Medulla oblongata (tissue), 1 donor: ENCODE measurements around the gene MAGEA12.
"Not testable (repeated sequence)": the region's sequence is repeated elsewhere in the genome, so short reads cannot be mapped to it uniquely, and the experiment has no call there.

ENCODE experiments used
- DNase-seq: peaks from one replicate; pipeline ENCODE4 v3.0.0-alpha.2; 2015; ENCODE audit errors: extremely low spot score

The MAGEA12 gene

DNA sequence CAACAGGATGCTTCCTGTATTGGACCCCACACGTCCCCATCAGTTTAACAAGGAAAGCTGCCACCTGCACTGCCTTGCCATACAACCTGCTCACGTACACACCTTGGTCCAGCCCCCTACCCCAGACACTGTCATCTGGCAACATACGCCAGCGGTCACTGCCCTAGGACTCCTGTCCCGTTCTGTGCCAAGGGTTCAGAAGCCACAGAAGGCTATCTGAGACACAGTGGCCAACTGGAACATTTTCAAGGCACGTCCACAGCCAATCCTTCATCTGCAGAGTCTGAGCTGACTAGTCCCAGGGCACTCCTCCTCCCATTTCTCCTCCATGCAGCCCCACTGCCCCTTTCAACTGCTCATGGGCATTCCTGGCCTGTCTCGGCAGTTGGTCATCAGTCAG lies 28.0 kb downstream of the MAGEA12 start:
- DNase-seq: not testable (repeated sequence)

DNA sequence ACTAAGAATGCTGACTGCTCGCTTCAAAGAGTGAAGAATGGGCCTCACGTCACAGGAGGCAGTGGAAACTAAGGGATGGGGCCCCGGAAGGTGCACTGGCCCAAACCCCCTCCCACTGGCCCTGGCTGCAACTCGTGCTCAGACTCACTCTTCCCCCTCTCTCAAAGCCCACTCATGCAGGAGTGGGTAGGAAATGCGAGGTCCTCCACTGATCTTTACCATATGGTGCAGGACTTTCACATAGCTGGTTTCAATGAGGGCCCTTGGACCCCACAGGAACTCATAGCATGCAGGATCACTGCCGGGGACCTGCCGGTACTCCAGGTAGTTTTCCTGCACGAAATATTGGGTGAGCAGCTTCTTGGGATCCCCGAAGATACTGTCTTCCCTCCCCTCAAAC lies 33.0 kb downstream of the MAGEA12 start:
- DNase-seq: not testable (repeated sequence)

DNA sequence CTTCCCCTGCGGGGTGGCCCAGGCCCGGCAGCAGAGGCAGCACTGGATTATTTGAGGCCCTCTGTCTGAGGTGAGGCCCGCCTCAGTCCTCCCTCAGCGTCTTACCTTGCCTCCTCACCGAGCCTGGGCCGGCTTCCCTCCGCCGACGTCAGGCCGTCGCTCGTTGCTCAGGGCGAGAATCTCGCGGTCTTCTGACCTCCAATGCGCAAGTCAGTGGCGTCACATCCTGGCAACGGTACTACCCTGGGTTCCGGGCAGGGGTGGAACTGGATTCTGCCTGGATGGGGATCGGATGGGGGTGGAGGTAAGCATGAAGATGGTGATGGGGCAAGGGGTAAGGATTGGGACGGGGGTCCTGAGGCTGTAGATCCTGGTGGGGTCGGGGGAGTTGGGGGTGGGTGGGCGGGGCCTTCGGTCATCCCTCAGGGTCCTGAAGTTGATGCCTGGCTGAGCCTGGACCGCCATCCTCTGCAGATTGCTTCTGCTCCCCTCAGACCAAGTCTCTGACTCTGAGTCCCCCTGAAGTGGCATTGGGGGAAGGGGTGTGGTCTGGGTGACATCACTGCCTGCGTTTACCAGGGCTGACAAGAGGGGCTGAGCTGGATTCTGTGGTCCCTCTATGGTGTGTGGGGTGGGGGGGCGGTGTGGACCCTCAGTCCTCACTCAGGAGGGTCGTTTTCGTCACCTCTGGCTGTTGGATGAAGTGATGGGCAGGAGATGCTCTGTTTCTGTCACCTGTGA lies 36.2 kb downstream of the MAGEA12 start, which contains the start of gene MAGEA6:
Gene MAGEA6, minus strand, starts transcription at position 141 of the 741 bp plus-strand sequence. CDS start 2,039 bp downstream, outside the sequence.
- not testable (repeated sequence) for DNase-seq

DNA sequence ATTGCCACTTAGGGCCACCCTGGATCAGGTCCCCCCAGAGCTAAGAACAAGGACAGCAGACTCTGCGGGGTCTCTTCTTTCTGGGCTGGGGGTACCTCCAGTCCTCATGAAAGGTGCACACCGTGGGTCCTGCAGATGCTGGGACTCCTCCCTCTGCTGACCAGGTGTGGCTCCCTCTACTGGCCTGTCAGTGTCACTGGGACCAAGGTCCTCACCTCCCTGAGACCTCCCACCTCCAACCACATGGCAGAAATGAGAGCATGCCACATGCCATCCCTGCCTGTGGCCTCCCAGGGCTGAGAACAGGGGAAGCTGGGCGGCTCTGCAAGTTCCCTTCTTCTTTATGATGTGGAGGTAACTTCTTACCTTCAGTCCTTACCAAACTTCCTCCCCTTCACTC lies 53.5 kb downstream of the MAGEA12 start:
- not testable (repeated sequence) for DNase-seq
